ENCODE results near the gene SF3B3. TPM values are rescaled to one million over a fixed set of nuclear protein-coding genes. Genes with fewer than 3 reads are reported as not detected.

SF3B3 gene
- total and polyA plus RNA-seq, 2 donors (not counting 3 experiments of a cell fraction or from before 2014, with no cell fraction given), result 167 to 324 TPM

GRCh38 chr16:70600730-70601129 is 77.1 kb downstream of the SF3B3 start:
- no peaks in the 10 kb centered on the region for H3K9me1 ChIP-seq (replicated peaks; ENCODE audit: control insufficient read depth, extremely low read depth, insufficient read depth, low read length)
- H3K4me3 ChIP-seq (replicated peaks in 1 of 3; ENCODE audit: insufficient read depth in 1 of 3, low read depth in 1 of 3, low read length in 3 of 3), result no peak overlapping the region
- DNase-seq (ENCODE audit: low read depth, low spot score) (no peak), FAIRE-seq (no peak)
- H3K27me3 ChIP-seq (ENCODE audit: control insufficient read depth in 2 of 2, insufficient read depth in 2 of 2, low read length in 2 of 2), result no peaks in the 10 kb centered on the region
- no peaks in the 10 kb centered on the region for H3K9me3 ChIP-seq (replicated peaks; ENCODE audit: control insufficient read depth, insufficient read depth, low read length)
- no peaks in the 10 kb centered on the region for H3K4me1 ChIP-seq (ENCODE audit: control insufficient read depth, extremely low read depth, insufficient read depth, low read length)
- H4K20me1 ChIP-seq (replicated peaks; ENCODE audit: control insufficient read depth, extremely low read depth, insufficient read depth, low read length), result no peaks in the 10 kb centered on the region
- ChIA-PET POLR2A (no interaction called here), CTCF (no interaction called here)
- no peaks in the 10 kb centered on the region for H3K79me2 ChIP-seq (ENCODE audit: control insufficient read depth, insufficient read depth, low read length)
- intact Hi-C loops (cut with micrococcal nuclease), result no loop called here
- H3K4me2 ChIP-seq (ENCODE audit: insufficient read depth, low read length), result no peak overlapping the region
- BruUV-seq (replicated peaks), result no TSS peak
- H3K36me3 ChIP-seq (ENCODE audit: control insufficient read depth in 2 of 2, extremely low read depth in 1 of 2, insufficient read depth in 2 of 2, low read length in 2 of 2), result no peaks in the 10 kb centered on the region
- dilution Hi-C loops (cut with MboI; ENCODE audit: extremely low pct_ligation_motif_present, low sequenced_read_pairs), result no loop called here
- TF ChIP-seq MAX (IDR thresholded peaks at IDR 0.05; ENCODE audit: insufficient read depth, insufficient read length), result no peak
- TF ChIP-seq CTCF (IDR thresholded peaks at IDR 0.05; ENCODE audit: extremely low read depth in 1 of 2, insufficient read depth in 1 of 2, low read depth in 1 of 2, low read length in 2 of 2), result no peak
- H3K9ac ChIP-seq (replicated peaks; ENCODE audit: extremely low read depth, insufficient read depth, low read length), result no peak overlapping the region
- no peak overlapping the region for H3K27ac ChIP-seq (ENCODE audit: insufficient read depth, low read depth, low read length)
- no peak overlapping the region for H2AFZ ChIP-seq (ENCODE audit: low read depth, low read length)

- no TSS peak for BruUV-seq (replicated peaks)
- intact Hi-C loops (cut with micrococcal nuclease), result no loop called here
- Histone ChIP-seq H3K4me2 (ENCODE audit: insufficient read depth, low read length) (no peak overlapping the region), H3K9ac (replicated peaks; ENCODE audit: extremely low read depth, insufficient read depth, low read length) (no peak overlapping the region), H3K27me3 (ENCODE audit: control insufficient read depth in 2 of 2, insufficient read depth in 2 of 2, low read length in 2 of 2) (no peaks in the 10 kb centered on the region), H3K4me3 (replicated peaks in 1 of 3; ENCODE audit: insufficient read depth in 1 of 3, low read depth in 1 of 3, low read length in 3 of 3) (no peak overlapping the region), H3K27ac (ENCODE audit: insufficient read depth, low read depth, low read length) (no peak overlapping the region), H2AFZ (ENCODE audit: low read depth, low read length) (no peak overlapping the region), H3K9me3 (replicated peaks; ENCODE audit: control insufficient read depth, insufficient read depth, low read length) (no peaks in the 10 kb centered on the region), H3K79me2 (ENCODE audit: control insufficient read depth, insufficient read depth, low read length) (no peaks in the 10 kb centered on the region), H4K20me1 (replicated peaks; ENCODE audit: control insufficient read depth, extremely low read depth, insufficient read depth, low read length) (no peaks in the 10 kb centered on the region), H3K4me1 (ENCODE audit: control insufficient read depth, extremely low read depth, insufficient read depth, low read length) (no peaks in the 10 kb centered on the region), H3K36me3 (ENCODE audit: control insufficient read depth in 2 of 2, extremely low read depth in 1 of 2, insufficient read depth in 2 of 2, low read length in 2 of 2) (no peaks in the 10 kb centered on the region), H3K9me1 (replicated peaks; ENCODE audit: control insufficient read depth, extremely low read depth, insufficient read depth, low read length) (no peaks in the 10 kb centered on the region)
- TF ChIP-seq EZH2 (IDR thresholded peaks at IDR 0.05; ENCODE audit: borderline replicate concordance, low read depth, low read length, severe bottlenecking) (no peak), POLR2AphosphoS5 (IDR thresholded peaks at IDR 0.05; ENCODE audit: insufficient read depth, low read depth, low read length) (no peak), MYC (IDR thresholded peaks at IDR 0.05; ENCODE audit: low read depth, low read length) (no peak), MAX (IDR thresholded peaks at IDR 0.05; ENCODE audit: insufficient read depth, insufficient read length) (no peak), POLR2A (IDR thresholded peaks at IDR 0.05; ENCODE audit: low read depth, low read length) (no peak), FOS (IDR thresholded peaks at IDR 0.05; ENCODE audit: borderline replicate concordance, insufficient read depth, low read length) (no peak), GATA2 (IDR thresholded peaks at IDR 0.05; ENCODE audit: insufficient read depth, insufficient read length, low read depth, low read length) (no peak), JUN (IDR thresholded peaks at IDR 0.05; ENCODE audit: borderline replicate concordance, insufficient read depth, insufficient read length, low read depth) (no peak)
- dilution Hi-C loops (cut with MboI; ENCODE audit: extremely low pct_ligation_motif_present, low sequenced_read_pairs), result no loop called here
- ChIA-PET CTCF (interaction anchor here (0.6 to 1.8 kb wide), 4 partner anchors 9 to 1350 kb away, joined by 3 to 10 read pairs (median 6); no protein-coding TSS in a partner anchor), POLR2A (no interaction called here)
- FAIRE-seq, result no peak
- no peak for DNase-seq (ENCODE audit: low read depth, low spot score)
These were observed 78.3 kb downstream of the SF3B3 start for GRCh38 chr16:70601576-70602575.

All from endothelial cell of umbilical vein (primary cell).